WI38 (cell line): ENCODE data around the gene MFGE8.

Experiments used
- H3K4me3 ChIP-seq: 2 replicates; pipeline ENCODE4 v1.5.1; 2011; ENCODE audit warnings: low read depth, mild to moderate bottlenecking, control low read depth, low read length
- CTCF ChIP-seq: IDR thresholded peaks from 2 replicates; pipeline ENCODE4 v1.5.1; 2012; ENCODE audit warnings: low read depth, mild to moderate bottlenecking, control low read depth, low read length

The MFGE8 gene

DNA sequence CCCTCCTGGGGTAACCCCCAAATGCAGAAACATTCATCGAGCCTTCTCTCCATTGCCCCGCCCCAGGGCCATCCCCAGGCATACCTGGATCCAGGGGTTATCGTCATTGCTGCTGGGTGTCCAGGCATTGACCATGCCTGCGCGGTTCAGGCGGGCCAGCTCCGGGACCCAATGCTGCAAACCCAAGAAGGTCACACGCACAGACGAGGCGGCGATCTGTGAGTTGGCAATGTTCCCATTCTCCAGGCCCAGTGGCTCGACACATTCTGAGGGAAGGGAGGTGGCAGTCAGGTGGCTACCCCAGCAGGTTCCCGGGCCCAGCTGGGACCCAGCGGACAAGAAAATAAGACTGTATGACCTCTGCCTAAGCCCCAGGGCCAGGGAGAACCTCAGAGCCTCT, 6.1 kb downstream of the MFGE8 start:
- H3K4me3 ChIP-seq, result no peak overlapping the region
- TF ChIP-seq CTCF, result no peak

DNA sequence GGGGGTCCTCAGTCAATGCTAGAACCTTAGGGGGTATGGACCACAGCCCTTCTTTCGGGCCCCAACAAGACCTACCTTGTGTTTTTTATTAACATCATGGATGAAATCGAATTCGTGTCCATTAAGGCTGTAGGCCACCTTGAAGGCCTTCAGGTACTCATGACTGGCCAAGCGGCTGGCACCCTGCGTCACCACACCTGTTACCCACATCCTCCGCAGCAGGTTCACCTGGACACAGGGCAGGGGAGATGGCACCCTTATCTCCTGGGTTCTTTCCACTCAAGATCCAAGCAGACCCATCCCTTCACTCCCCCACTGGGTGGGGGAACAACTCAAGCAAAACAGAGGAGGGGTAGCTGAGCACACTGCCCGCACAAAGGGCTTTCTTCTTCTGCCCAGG, 6.6 kb downstream of the MFGE8 start:
- no peak overlapping the region for H3K4me3 ChIP-seq
- no peak for TF ChIP-seq CTCF

GRCh38 chr15:88906130-88906529, 7.0 kb downstream of the MFGE8 start:
- H3K4me3 ChIP-seq, result no peak overlapping the region
- TF ChIP-seq CTCF, result no peak

GRCh38 chr15:88905576-88905975, 7.6 kb downstream of the MFGE8 start:
- H3K4me3 ChIP-seq, result no peak overlapping the region
- TF ChIP-seq CTCF, result no peak

GRCh38 chr15:88904624-88905327, 8.4 kb downstream of the MFGE8 start:
- TF ChIP-seq CTCF, result peak; percentile 99
- H3K4me3 ChIP-seq, result no peak overlapping the region

GRCh38 chr15:88904257-88904623, 8.9 kb downstream of the MFGE8 start:
- TF ChIP-seq CTCF, result no peak
- H3K4me3 ChIP-seq, result no peak overlapping the region

GRCh38 chr15:88902846-88903245, 10.3 kb downstream of the MFGE8 start:
- H3K4me3 ChIP-seq, result no peak overlapping the region
- no peak for TF ChIP-seq CTCF
